ENCODE data around the gene MICAL2.

Gene MICAL2

DNA sequence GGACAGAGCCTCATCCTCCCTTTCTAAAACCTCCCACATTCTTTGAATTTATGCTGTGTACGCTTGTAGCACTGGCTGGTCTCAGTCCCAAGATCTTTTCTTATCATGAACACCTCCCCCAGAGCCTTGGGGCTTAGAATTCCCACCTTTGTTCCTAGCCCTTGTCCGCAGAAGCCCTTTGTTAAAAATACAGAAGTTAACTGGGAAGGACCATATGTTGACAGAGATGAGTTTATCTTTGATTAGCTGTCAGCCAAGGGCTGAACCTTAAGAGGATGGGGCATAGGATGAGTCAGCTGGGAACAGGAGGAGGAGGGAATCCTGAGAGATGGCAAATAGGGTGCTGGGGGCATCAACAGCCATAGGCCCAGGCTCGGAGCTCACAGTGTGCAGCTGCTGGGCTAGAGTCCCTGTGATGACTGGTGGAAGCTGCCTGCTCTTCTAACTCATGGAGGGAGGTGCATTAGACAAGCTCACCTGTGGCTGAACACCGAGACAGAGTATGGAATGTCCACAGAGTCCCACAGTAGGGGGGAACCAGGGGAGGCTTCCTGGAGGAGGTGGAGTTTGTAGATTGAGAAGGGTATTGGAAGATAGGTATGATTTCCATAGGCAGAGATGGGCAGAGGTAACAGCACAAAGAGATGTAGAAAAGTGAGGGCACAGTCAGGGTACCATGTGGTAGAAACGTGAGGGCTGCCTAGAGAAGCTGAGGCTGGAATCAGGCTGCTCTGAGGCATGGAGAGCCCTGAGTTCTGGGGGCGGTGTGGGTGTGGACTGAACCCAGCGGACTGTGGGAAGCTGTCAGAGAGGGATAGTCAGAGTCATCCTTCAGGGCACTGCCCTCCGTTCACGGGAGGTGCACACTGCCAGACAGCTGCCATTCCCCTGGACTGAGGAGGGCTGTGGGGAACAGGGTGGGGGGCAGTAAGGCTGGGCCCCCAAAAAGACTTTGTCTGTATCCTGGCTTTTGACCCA is 9.9 kb downstream of the MICAL2 start:
- DNase-seq, result no peak

DNA sequence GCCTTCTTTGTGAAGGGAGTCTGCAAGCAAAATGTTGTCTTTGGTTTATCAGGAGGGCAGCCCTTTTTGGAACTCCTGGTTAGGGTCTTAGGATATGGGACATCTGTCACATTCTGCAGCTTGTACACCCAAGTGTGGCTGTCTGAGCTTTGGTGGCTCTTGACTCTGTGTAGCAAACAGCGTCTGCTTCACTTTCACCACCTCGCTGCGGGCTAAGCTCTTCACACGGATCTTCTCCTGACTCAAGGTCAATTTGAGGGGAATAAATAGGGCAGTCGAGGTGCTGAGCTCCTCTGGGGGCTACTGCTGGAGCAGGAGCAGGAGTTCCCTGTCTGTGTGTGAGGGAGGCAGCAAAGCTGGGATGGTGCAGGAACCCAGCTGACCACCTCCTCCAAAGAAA is 10.6 kb downstream of the MICAL2 start:
- no peak for DNase-seq

DNA sequence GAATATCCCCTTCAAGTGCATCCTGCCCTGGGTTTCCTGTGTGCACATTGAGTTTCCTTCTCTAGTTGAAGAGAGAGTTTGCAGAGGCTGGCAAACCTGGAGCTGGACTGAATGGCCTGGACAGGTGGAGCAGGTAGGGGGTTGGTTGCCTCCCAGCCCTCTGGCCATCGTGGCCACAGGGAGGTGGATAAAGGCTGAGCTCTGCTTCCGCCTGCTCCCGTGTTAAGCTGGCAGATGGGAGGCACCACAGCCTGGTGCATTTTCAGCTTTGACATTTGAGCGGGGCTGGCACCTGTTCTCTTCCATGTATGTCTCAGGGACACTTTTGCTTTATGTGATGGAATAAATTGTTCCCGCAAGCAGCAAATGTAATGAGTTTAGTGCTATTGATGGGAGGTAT is 11.1 kb downstream of the MICAL2 start:
- DNase-seq, result no peak

DNA sequence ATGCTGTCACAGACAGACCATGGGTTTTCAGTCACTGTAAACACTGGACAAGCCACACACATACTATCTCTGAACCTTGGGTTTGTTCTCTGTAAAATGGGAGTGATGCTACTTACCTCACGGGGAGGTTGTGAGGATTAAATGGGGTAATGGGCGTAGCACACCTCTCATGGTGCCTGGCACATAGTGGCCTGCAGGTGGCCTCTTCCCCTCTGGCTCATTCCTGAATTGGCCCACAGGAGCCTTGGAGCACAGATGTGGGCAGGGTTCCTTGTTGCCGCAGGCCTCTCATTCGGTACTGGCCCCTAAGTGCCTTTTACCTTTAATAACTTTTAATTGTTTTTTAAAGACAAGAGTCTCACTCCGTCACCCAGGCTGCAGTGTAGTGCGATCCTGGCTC is 11.7 kb downstream of the MICAL2 start:
- DNase-seq, result no peak

DNA sequence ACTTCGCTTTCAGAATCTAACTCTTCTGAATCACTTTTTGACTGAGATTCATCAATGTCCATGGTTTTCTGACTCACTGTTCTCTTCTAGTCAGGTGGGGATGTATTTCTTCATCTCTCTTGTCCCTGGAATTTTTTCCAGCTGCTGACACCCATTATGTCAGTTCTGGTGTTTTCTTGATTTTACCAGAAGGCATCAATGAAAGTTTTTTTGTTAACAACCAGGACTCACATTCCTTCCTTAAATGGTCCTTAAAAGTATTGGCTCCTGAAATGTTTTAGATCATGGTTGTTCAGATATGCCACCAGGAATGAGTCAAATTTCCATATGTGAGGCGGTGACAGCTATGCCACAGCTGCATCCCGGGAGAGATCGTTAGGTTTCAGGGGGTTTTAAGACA is 12.9 kb downstream of the MICAL2 start:
- DNase-seq, result no peak

DNA sequence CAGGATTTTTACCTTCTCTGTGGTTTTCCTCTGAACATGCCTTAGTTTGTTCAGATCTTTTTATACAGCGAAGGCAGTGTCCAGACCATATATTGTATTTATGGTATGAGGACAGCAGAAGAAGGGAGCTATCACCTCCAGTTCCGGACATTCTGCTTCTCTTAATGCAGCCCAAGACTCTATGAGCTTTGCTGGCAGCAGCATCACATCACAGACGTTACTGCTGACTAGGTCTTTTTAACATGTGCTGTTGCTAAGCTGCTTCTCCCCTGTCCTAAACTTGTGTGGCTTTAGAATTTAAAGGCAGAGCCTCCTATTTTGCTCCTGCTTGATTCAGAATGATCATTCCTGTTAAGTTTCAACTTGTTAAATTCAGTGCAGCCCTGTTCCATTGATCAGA is 13.4 kb downstream of the MICAL2 start:
- no peak for DNase-seq

DNA sequence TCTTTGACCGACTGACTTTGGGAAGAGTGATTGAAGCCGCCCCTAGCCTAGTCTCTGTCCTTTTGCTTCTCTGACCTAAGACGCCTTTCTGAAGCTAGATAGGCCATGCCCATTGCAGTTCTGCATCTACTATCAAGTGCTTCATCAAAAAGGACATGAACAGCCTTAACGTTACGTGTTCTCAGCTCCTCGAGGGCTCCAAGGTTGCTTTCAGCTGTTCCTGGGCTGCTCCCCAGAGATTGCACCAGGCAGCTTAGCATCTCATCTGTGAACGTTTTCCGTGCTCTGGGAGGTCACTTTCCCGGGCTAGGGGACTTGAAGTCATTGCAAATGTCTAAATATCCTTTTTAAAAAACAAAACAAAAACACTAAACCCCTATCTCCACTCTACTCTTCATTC is 13.9 kb downstream of the MICAL2 start:
- no peak for DNase-seq

DNA sequence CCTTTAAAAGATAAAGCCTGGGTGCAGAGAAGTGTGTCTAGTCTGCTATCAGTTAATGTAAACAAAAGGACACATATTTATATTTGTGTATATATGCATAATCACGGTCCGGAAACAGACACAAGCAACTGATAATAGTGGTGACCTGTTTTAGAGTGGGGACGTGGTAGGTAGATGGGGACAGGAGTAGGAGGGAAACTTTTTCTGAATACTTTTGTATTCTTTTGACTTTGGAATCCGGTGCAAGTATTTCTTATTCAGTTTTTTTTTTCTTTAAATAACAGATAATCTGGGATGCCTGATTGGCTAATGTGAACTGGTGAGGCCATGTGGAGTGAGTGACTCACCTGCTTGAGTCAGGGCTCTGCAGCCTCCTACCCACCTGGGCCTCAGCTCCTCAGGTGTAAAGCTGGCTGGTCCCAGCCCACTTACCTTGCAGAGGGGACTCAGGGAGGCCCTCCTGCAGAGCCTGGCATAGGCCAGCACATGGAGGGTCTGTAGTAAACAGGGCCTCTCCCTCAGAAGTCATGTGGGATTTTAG is 15.3 kb downstream of the MICAL2 start:
- DNase-seq, result no peak

DNA sequence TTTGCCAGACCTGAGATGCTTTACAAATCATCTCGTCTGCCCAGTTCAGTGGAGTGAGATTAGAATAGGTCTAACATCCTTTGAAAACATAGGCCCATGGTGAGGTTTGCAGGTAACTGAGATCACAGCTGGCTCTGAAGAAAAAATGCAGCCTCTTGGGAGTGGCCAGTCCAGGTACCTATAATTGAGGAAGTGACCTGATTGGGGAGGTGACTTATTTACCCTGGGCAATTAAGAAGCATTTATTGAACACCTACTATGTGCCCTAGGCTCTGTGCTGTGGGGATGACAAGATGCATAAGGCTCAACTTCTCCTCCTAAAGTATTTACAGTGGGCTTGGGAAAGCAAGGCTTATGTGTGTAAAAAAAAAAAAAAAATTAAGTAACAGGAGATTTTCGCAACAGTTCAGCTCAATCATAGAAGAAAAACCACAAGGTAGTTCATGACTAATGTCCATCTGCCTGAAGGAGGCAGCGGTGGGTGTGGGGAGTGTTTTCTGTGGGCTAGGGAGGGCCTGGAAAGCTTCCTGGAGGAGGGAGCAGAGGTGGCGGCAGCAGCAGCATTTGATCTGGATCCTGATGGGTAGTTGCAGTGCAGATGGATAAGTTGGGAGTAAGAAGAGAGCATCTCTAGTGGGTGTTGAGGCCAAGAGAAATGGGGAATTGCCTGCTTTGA is 16.1 kb downstream of the MICAL2 start:
- DNase-seq, result no peak

DNA sequence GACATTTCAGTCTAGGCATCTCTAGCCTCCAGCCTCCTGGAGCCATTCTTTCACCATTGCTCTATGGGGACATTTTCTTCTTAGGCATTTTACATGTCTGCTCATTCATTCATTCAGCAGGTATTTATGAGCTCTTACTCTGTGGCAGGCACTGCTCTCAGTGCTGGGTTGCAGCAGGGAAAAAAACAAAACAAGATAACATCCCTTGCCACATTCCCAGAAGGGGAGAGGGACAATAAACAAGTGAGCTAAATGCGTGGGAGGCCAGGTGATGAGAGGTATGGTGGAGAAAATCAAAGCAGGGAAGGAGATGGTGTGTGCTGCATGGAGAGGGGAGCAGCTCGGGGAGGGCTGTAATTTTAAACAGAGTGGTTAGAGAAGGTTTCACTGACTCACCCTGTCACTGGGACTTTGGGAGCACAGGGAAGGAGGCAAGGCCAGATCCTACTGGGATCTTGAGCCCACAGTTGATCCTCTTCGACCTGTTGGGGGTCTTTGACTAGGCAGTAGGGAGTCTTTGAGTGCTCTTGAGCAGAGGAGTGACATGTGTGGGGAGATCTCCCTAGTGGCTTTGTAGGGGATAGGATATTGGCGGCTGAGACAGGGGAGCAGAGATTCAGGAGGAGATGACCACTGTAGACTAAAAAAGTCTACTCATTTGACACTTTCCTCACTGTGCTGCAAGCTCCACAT is 17.0 kb downstream of the MICAL2 start:
- no peak for DNase-seq

DNA sequence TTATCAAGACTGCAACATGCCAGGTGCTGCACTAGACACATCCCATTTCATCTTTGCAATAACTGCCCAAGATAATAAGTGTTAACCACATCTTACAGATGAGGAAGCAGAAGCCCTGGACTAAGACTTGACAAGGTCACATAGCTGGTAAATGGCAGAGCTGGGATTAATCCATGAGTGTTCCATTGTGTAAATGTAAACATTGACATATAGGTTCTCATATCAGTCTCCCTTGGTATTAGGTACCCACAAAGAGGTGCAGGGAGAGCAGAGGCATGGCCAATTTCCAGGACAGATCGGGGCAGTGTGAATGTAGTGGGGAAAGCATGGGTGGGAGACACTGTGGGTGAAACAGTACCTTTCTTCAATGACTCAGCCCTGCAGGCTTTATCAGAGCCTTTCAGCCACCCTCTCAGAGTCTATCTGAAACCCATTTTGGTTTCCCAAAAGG is 17.9 kb downstream of the MICAL2 start:
- DNase-seq, result no peak

DNA sequence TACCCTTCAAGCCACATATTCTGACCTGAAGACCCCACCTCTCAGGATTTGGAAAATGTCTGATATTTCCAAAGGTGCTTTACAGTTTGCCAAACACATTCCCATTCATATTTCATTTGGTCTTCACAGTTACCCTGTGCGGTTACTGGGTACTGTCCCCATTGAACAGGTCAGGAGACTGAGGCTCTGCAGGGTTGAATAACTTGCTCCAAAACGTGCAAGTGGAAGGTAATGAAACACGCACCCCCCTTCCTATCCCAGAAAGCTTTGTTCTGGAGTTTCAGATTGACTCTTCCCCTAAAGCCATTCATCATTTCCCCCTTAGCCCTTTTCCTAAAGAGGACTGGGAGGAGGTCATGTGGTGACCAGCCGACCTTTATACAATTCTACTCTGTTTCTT is 18.8 kb downstream of the MICAL2 start:
- no peak for DNase-seq

DNA sequence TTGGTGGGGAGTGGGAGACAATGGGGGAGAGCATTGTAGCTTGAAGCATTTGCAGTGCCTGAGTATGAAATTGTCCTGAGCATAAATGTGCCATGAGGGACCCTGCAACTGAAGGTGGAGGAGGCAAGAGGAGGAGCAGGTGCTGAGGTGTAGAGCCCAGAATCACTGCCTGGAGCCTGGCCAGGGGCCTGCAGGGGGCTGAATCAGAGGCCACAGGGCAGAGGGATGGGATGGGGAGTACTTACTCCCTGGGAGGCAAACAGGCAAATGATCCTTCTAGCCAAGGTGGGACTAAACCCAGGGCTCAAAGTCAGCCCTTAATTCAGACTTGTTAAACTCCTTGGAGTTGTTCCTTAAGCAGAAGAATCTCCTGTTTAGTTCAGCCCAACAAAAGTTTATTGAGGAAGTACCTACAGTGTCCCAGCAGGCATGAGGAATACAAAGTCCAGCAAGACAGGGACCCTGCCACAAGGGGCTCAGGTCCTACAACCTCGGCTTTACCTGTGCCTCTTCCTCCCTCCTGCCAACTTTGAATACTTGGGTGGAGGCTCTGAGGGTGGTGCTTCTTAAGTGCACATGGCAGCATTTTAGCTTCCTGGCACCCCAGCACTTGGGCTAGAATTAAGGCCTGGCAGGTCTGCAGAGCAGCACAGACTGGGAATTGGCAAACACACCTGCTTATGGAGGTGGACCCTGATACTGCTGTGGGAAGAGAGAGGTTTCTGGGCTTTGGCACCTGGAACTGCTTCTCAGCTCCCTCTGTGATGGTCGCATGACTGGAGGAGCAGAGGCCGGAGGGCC is 20.0 kb downstream of the MICAL2 start:
- no peak for DNase-seq

DNA sequence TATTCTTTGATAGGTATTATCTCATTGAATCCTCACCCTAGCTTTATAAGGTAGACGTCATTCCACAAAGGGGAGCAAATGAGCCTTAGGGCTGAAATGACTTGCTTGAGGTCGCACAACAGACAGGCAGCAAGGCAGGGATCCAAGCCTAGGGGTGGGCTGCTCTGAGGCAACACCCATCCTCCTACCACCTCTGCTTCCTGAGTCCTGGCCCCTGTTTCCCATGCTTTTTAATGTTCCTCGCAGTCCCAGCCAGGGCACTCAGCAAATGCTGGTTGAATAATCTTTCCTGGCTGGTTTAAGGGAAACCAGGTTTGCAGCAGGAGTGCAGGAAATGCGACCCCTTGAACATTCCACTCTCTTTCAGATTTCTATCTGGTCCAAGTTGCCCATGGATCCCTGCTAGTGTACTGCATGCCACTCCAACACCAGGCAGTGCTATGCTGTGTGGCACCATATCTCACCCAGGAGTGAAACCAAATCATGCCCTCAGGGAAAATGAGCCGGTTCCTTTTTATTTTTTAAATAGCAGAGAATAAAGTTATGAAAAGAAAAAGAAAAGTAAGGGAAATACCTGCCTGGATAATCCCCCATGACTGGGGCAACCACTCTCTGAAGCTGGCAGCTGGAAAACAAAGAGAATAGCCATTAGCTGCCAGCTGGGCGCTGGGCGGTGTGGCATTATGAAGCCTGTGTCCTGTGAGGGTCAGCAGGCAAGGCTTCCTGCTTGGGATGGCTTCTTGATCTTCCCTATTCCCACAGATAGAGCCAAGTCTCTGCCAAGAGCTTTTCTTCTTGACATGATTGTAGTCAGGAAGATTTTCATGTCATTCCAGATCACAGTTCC is 21.8 kb downstream of the MICAL2 start:
- no peak for DNase-seq

DNA sequence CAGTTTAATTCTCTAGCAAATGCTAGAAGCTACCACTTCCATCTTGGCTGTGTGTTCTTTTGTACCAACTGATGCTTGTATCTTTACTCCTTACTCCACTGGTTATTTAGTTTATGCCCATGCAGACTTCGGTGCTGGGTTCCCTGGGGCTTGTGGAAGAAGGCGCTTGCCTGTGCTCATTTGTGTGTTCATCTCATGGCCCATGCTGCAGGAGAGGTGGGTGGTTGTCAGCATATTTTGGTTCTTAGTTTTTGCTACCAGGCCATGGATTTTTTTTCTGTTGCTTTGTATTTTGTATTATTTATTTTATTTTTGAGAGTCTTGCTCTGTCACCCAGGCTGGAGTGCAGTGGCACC is 22.4 kb downstream of the MICAL2 start:
- DNase-seq, result no peak

DNA sequence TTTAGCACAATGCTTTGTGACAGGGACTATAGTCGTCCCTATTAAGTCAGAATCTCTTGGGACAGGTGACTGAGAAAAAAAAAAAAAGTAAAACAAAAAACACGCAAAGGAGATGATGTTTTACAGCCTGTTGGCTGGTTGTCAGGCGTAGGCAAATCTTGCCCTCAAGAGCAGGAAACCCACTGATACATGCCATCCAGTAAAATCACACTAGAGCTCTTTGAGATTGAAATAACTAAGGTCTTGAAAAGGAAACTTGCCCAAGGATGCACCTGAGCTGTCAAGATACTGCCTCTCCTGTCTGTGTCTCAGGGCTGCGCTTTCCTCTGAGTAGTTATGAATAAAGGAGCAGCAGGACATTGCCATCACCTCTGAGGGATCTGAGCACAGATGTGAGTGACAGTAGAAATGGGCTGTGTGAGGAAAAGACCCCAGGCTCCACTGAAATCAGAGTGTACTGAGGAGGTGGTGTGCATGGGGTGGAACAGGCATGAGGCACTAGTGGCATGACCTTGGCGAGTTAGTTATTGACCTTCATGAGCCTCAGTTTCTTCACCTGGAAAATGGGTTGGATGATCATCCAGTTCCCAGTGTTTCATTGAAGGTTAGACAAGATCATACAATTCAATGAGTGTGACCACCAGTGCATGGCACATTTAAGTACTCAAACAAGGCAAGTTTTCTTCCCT is 23.3 kb downstream of the MICAL2 start:
- no peak for DNase-seq

DNA sequence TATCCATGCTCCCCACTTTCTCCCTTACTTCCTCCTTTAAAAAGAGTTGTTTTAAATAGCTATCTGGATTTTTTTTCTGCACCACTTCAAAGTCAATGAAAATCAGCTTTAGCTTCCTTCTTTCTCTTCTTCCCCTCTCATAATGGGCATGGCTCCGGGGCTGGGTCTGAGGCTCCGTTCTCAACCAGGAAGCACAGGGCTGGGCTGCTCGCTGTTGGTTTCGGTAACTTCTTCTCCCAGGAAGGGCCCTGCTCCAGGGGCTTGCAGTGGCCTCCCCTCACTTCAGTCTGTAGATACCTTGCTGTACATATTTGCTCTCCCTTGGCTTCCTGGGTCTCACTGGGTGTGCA is 23.8 kb downstream of the MICAL2 start:
- DNase-seq, result peak; percentile 34

DNA sequence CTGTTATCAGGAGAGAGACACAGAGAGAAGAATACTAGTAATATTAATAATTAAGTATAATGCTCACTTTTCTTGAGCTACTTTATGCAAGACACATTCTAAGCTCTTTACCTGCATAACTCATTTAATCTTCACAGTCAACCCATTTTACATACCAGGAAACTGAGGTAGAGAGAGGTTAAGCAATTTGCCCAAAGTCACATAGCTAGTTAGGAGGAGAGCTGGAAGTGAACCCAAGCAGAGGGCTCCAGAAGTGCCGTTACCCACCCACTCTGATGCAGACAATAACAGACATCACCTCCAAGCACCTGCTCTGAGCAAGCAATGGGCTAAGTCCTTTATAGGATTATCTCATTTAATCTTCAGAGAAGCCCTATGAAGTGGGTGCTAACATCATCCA is 24.8 kb downstream of the MICAL2 start:
- DNase-seq, result no peak

DNA sequence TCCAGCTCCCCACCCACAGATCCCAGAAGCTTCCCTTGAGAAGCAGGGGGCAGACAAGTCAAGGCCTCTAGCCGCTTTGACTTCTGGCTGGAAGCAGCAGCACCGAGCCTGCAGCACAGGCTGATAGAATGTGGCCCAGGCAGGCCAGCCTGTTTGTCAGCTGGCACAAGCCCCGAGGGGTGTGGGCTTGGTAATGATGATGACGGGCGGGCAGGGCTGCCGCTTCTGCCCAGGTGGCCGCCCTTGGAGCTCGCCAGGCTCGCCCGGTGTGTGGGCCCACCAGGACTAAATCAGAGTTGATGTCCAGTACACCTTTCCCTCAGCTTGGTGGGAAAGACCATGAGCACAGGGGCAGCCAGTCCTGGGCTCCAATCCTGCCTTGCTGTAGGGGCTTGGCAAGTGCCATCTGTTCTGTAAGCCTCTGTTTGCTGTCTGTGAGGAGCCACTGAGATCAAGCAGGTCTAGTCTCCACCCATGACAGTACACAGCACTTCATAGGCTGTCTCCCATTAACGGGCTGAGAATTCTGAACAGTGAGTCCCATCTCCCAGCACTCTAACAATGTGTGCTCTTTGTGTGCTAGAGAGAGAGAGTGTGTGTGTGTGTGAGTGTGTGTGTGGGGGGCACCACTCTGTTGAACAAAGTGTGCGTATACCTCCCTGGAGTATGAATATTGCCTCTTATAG is 26.8 kb downstream of the MICAL2 start:
- no peak for DNase-seq

DNA sequence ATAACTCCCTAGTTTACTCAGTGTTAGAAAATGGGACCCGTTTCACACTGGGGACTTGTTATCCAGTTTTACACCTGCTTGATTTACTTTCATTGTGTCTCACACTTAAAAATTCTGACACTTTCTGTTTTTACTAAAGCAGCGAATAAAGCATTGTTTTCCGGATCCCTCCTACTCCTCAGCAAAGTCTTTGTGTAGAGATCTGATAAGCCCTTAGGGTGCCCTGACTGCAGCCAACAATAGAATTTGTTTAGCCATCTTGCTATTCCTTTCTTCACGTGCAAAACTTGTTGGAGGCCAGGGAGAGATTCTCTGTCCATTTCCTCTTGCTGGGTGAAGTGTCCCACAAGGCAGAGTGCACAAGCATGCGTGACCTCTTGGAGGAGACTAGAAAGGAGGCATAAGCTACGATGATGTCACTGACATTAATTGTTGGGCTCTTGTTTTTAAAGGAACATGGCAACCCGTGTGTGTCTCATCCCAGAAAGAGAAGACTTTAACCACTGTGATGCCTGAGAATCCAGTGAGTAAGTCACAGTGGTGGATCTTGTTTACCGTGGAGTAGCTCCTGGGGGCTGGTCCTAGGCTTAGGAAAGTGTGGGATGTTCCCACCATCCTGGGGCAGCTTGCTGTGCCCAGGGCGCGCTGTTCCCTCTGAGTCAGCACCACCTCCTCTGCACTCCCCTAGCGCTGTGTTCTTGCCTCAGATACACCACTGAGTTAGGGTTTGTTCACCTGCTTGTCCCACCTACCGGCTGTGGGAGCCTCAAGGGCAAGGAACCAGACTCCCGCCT is 27.7 kb downstream of the MICAL2 start:
- no peak for DNase-seq
